ENCODE results near the gene CTDSPL2.
"Not testable (repeated sequence)": the region's sequence is repeated elsewhere in the genome, so short reads cannot be mapped to it uniquely, and the experiment has no call there.

The CTDSPL2 gene

GRCh38 chr15:44426975-44427755, at the start of gene CTDSPL2:
CTDSPL2 (plus strand) TSS chr15:44427629; CDS start chr15:44459015, 31,386 bp downstream.
- DNase-seq, result peak; percentile 99

DNA sequence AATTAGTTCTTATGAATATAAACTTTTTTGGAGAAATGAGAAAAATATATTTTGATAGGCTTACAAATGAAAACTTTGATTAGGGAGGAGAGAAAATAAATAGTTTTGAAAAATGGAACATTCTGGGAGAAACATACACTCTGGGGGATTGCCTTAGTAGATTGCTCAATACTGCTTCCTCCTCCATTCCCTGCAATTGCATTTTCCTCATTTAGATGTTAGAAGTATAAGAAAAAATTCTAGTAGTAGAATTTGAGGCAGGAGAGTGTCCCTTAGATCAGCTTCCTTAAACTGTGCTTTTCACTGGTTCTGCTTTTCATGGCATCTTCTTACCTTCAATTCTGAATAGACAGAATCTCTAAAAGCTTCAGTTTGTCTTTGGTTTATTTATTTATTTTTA, 46.2 kb upstream of the CTDSPL2 start:
- DNase-seq, result no peak

DNA sequence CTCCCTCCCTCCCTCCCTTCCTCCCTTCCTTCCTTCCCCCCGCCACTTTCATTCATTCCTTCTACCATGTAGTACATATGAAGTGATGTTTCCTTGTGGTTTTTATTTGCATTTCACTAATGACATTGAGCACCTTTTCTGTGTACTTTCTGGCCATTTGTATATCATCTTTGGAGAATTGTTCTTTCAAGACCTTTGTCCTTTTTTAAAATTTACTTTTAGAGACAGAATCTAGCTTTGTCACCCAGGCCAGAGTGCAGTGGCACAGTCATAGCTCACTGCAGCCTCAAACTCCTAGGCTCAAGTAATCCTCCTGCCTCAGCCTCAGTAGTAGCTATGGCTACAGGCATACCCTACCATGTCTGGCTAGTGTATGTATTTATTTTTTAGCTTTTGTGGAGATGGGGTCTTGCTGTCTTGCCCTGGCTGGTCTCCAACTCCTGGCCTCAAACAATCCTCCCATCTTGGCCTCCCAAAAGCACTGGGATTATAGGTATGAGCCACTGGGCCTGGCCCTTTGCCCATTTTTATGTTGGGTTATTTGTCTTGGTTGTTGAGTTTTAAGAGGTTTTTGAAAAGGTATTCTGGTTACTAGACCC, 42.0 kb upstream of the CTDSPL2 start:
- no peak for DNase-seq

GRCh38 chr15:44394062-44394461, 33.4 kb upstream of the CTDSPL2 start:
- no peak for DNase-seq

DNA sequence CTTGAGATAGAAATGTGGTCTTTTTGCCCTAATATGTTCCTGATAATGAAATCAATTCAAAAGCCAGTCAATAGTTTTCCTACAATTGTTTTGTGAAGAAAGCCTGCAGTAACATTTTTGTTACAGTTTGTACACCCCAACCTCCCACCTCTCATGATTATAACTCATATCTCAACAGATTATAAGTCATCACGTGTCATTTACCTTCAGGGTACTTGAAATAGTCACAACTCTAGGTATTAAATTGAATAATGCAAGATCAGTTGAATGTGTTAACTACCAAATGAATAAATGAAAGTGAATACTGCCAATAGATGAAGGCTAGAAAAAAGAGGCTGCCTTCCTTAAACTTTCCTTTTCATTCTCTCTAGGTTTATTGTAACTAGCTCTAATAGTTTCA, 32.9 kb upstream of the CTDSPL2 start:
- DNase-seq, result no peak

GRCh38 chr15:44397869-44398268, 29.6 kb upstream of the CTDSPL2 start:
- DNase-seq, result no peak

DNA sequence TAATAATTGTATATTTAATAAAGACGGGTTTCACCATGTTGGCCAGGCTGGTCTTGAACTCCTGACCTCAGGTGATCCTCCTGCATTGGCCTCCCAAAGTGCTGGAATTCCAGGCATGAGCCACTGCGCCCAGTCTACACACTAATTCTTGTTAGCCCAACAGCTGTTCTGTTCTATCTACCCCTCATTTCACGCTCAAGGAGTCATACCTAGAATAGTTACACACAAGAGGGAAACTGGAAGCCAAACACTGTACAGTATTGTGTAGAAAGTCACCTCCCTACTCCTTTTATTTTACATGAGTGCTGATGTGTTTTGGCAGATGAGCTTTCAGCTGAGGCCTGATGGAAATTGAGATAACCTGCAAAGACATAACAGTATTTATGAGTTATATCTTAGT, 13.4 kb upstream of the CTDSPL2 start:
- DNase-seq, result no peak

DNA sequence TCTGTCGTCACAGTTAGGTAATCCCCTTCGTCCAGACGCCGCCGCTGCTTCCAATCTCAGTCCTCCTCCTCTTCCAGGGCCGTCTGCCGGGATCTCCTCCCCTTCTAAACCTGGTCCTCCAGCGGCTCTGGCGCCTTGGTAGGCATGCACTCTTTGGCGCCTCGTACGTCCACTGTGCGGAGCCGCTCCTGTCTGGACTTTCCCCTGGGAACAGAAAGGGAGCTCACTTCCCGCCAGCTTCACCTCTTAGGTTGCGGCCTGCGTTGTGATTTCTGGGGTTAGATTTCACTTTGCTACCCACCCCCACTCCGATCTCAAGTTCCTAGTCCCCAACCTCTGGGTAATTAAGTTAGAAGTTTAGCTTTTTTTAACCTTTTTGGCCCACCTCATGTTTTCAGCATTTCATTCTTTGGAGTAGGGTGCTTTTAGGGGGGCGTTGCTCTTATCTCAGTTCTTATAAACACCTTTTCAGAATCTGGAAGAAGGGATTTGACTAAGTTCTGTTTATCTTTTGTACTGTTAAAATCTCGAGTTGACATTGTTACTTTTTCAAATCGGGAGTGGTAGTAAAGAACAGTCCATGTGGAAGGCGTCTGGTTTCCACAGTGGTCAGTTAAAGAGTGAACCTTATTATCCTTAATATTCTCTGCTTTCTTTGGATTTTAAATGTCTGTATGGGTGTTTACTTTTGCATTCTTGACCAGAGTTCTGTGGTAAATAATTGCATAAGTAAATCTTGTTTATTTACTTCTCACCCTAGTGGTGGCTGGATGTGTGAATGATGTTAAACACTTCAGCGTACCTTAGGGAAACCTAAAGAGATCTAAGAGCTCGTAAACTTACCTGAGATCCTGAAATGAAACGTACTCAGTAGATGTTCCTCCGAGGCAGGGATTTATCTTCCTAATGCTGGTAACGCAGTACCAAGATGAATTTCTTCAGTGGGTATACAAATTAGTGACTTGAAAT, 611 bp downstream of the CTDSPL2 start:
- no peak for DNase-seq

- DNase-seq, result no peak
Observed at GRCh38 chr15:44435893-44436667, 8.7 kb downstream of the CTDSPL2 start.

- DNase-seq, result no peak
Observed at GRCh38 chr15:44438402-44438801, 11.0 kb downstream of the CTDSPL2 start.

GRCh38 chr15:44441095-44441501, 13.7 kb downstream of the CTDSPL2 start:
- DNase-seq, result no peak

DNA sequence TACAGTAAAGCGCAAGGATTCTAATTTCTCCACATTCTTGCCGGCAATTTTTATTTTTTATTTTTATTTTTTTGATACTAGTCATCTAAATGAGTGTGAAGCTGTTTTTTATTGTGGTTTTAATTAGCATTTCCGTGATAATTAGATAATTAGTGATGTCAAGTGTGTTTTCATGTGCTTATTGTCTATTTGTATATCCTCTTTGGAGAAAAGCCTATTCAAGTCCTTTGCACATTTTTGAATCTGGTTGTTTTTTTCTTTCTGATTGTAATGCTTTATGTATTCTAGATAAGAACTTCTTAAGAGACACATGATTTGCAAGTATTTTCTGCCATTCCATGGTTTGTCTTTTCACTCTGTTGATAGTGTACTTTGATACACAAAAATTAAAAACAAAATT, 16.1 kb downstream of the CTDSPL2 start:
- DNase-seq, result no peak

- DNase-seq, result no peak
Observed at GRCh38 chr15:44447772-44448376, 20.4 kb downstream of the CTDSPL2 start.

DNA sequence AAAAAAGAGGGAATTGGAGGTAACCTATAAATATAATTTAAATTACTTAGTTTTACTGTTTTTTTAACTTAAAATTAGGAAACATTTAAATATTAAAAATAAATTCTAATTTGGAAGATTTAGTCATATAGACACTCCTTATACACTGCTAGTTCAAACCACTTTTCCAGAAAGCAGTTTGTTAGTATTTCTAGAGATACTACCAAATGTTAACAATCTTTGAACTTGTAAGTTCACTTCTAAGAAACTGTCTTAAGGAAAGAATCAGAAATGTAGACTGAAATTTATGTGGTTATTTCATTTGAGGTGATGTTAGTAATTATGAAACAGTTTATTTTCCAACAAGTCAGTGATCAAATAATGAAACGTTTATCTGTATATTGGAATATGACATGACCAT, 22.7 kb downstream of the CTDSPL2 start:
- no peak for DNase-seq

- DNase-seq, result not testable (repeated sequence)
Observed at GRCh38 chr15:44453578-44454283, 26.3 kb downstream of the CTDSPL2 start.

GRCh38 chr15:44458429-44458828, 31.0 kb downstream of the CTDSPL2 start:
- no peak for DNase-seq

- no peak for DNase-seq
Observed at GRCh38 chr15:44468709-44469385, 41.4 kb downstream of the CTDSPL2 start.

- DNase-seq, result no peak
Observed at GRCh38 chr15:44471885-44472455, 44.5 kb downstream of the CTDSPL2 start.

GRCh38 chr15:44479343-44479742, 51.9 kb downstream of the CTDSPL2 start:
- DNase-seq, result no peak

DNA sequence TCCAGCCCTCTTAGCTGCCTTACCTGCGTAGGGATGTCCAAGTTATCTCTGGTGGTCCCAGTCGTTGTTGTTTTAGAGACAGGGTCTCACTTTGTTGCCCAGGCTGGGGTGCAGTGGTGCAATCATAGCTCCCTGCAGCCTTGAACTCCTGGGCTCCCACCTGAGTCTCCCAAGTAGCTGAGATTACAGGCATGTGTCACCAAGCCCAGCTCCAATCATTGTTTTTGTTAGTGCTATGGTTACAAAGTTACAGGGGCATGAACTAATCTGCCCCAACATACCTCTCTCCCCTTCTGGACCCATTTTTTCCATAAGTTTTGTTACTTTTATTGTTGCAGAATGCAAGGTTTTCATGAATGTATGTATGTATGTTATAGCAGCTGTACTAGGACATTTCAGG, 54.7 kb downstream of the CTDSPL2 start:
- no peak for DNase-seq

DNA sequence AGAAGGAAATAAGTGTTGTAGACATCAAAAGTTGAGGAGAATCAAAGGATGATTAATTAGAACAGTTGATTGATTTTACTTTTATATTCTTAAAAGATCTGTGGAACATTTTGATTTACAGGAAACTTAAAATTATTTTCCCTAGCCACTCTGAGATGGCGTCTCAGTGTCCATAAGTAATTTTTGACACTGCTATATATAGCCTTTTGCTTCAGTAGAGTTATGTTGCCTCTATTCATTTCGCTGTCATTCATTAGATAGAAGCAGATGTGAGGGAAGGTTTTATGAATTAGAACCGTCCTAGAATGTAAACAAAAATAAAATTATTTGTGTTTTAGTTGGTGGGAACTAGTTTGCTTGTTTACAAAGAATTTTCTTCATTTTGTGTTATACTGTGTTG, 58.5 kb downstream of the CTDSPL2 start:
- no peak for DNase-seq
